ENCODE results near the gene PLCB1.
"Not testable (repeated sequence)": the region's sequence is repeated elsewhere in the genome, so short reads cannot be mapped to it uniquely, and the experiment has no call there.

Gene PLCB1

GRCh38 chr20:8435285-8436035 lies 303.4 kb downstream of the PLCB1 start:
- Histone ChIP-seq H3K9ac (ENCODE audit: low read depth, low read length, poor library complexity, severe bottlenecking) (no peak overlapping the region), H3K27me3 (ENCODE audit: insufficient read depth, low read length, poor library complexity, severe bottlenecking) (no peaks in the 10 kb centered on the region), H3K79me2 (ENCODE audit: insufficient read depth, low read length) (no peaks in the 10 kb centered on the region), H3K36me3 (ENCODE audit: insufficient read depth, low read length) (no peaks in the 10 kb centered on the region), H3K9me2 (replicated peaks; ENCODE audit: low read depth, low read length) (no peaks in the 10 kb centered on the region), H3K4me2 (ENCODE audit: low read depth, low read length, poor library complexity, severe bottlenecking) (no peak overlapping the region), H2AFZ (ENCODE audit: low read length) (no peak overlapping the region), H3K9me3 (ENCODE audit: insufficient read depth, low read depth, low read length) (no peaks in the 10 kb centered on the region), H3K4me1 (ENCODE audit: insufficient read depth, low read length, poor library complexity, severe bottlenecking) (peaks cover 3% of the 10 kb centered on the region), H3K4me3 (ENCODE audit: low read length, poor library complexity, severe bottlenecking) (no peak overlapping the region), H4K20me1 (ENCODE audit: insufficient read depth, low read length, poor library complexity, severe bottlenecking) (no peaks in the 10 kb centered on the region), H3F3A (ENCODE audit: low read depth) (no peaks in the 10 kb centered on the region)
- TF ChIP-seq CTCF (conservative IDR thresholded peaks at IDR 0.05; ENCODE audit: low read length), result no peak
- TF ChIP-seq EZH2phosphoT487 (IDR thresholded peaks at IDR 0.05; ENCODE audit: borderline replicate concordance), result no peak

- not testable (repeated sequence) for H3K36me3 ChIP-seq (ENCODE audit: insufficient read depth, low read length); H3K9me3 ChIP-seq (ENCODE audit: insufficient read depth, low read depth, low read length)
Measured at GRCh38 chr20:8436938-8437337, 304.9 kb downstream of the PLCB1 start.

DNA sequence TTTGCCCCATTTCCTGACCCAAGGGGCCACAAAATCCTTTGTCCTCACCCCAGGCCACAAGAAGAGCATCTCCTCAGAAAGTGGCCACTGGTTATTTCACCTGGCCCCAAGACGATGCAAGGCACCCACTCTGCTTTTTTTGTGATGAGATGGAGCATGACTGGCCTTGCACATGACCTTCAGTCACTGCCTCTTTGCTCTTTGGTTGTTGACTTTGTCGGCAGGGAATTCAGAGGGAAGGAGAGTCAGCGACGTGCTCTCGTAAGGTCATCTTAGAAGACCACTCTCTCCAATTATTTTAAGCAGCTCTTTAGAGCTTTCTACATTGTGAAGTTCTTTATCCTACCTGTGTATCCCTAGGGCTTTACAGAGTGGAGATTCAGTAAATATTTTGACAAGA lies 306.7 kb downstream of the PLCB1 start:
- no peaks in the 10 kb centered on the region for H3K27me3 ChIP-seq (ENCODE audit: insufficient read depth, low read length, poor library complexity, severe bottlenecking)

More at GRCh38 chr20:8436938-8437337, 304.9 kb downstream of the PLCB1 start:
- not testable (repeated sequence) for H3K9me2 ChIP-seq (replicated peaks; ENCODE audit: low read depth, low read length); H2AFZ ChIP-seq (ENCODE audit: low read length); H3K4me1 ChIP-seq (ENCODE audit: insufficient read depth, low read length, poor library complexity, severe bottlenecking); H3K9ac ChIP-seq (ENCODE audit: low read depth, low read length, poor library complexity, severe bottlenecking); H3K4me2 ChIP-seq (ENCODE audit: low read depth, low read length, poor library complexity, severe bottlenecking); H3K27me3 ChIP-seq (ENCODE audit: insufficient read depth, low read length, poor library complexity, severe bottlenecking); H3F3A ChIP-seq (ENCODE audit: low read depth); H3K4me3 ChIP-seq (ENCODE audit: low read length, poor library complexity, severe bottlenecking); H3K79me2 ChIP-seq (ENCODE audit: insufficient read depth, low read length); H4K20me1 ChIP-seq (ENCODE audit: insufficient read depth, low read length, poor library complexity, severe bottlenecking)

More for the DNA sequence above, 306.7 kb downstream of the PLCB1 start:
- Histone ChIP-seq H3K4me1 (ENCODE audit: insufficient read depth, low read length, poor library complexity, severe bottlenecking) (peaks cover 3% of the 10 kb centered on the region), H2AFZ (ENCODE audit: low read length) (no peak overlapping the region), H3K9ac (ENCODE audit: low read depth, low read length, poor library complexity, severe bottlenecking) (no peak overlapping the region), H3K36me3 (ENCODE audit: insufficient read depth, low read length) (no peaks in the 10 kb centered on the region), H3K4me2 (ENCODE audit: low read depth, low read length, poor library complexity, severe bottlenecking) (no peak overlapping the region), H3K9me3 (ENCODE audit: insufficient read depth, low read depth, low read length) (no peaks in the 10 kb centered on the region), H3K4me3 (ENCODE audit: low read length, poor library complexity, severe bottlenecking) (no peak overlapping the region), H4K20me1 (ENCODE audit: insufficient read depth, low read length, poor library complexity, severe bottlenecking) (no peaks in the 10 kb centered on the region), H3F3A (ENCODE audit: low read depth) (no peaks in the 10 kb centered on the region), H3K9me2 (replicated peaks; ENCODE audit: low read depth, low read length) (no peaks in the 10 kb centered on the region), H3K79me2 (ENCODE audit: insufficient read depth, low read length) (no peaks in the 10 kb centered on the region)
- no peak for TF ChIP-seq EZH2phosphoT487 (IDR thresholded peaks at IDR 0.05; ENCODE audit: borderline replicate concordance)
- no peak for TF ChIP-seq CTCF (conservative IDR thresholded peaks at IDR 0.05; ENCODE audit: low read length)
